ENCODE measurements around the gene AHCTF1. TPM values are rescaled to one million over a fixed set of nuclear protein-coding genes. Genes with fewer than 3 reads are reported as not detected.

Gene AHCTF1
- total RNA-seq, 1 donor from 2014 or later, result 31.3 TPM

- no peak for ATAC-seq (ENCODE audit: low read depth)
- ChIA-PET POLR2A (no interaction called here), CTCF (no interaction called here)
- Mint-ChIP-seq H3K36me3 (ENCODE audit: low read depth) (no peaks in the 10 kb centered on the region), H3K9me3 (no peaks in the 10 kb centered on the region), H3K4me1 (no peaks in the 10 kb centered on the region), H3K27ac (no peak overlapping the region), H3K4me3 (no peak overlapping the region), H3K27me3 (no peaks in the 10 kb centered on the region)
- intact Hi-C loops (cut with micrococcal nuclease), result no loop called here
- DNase-seq, result no peak
- TF ChIP-seq CTCF (IDR thresholded peaks at IDR 0.05), result no peak
Measured at GRCh38 chr1:246797157-246797556, 134.6 kb downstream of the AHCTF1 start.

DNA sequence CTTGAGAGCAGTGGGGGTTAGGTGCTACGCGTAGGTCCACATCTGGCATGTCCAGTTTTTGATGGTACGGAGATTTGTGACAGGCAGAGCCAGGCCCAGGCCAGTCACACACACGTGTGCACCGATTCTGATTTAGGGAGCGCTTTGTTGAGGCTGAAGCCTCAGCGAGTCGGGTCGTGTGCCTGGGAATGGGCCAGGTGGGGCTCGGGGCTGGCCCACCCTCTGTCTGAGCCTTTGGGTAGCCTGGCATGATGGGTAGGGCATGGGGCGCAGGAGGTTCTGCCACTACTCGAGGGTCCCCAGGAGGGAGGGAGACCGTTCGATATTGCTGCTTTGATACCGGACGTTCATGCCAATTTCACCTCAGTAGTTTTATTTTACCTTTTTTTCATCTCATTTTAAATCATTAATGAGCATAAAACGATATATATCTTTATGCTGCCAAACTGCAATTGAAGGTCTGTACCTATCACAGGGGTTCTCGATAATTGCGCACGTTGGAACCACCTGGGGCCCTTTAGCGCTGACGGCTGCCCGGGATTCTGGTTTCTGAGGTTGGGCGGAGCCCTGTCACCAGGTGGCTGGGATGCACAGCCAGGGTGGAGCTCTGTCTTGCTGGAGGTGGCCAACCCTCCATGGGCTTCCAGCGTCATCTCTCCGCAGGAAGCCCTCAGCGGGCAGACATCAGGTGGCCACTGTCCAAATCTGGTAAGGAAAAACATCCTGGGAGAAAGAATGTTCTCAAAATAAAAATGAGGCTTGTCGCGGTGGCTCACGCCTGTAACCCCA lies 135.6 kb downstream of the AHCTF1 start:
- DNase-seq, result no peak
- ChIA-PET CTCF (no interaction called here), POLR2A (no interaction called here)
- no peak for ATAC-seq (ENCODE audit: low read depth)
- TF ChIP-seq CTCF (IDR thresholded peaks at IDR 0.05), result no peak
- Mint-ChIP-seq H3K36me3 (ENCODE audit: low read depth) (no peaks in the 10 kb centered on the region), H3K27ac (no peak overlapping the region), H3K4me1 (no peaks in the 10 kb centered on the region), H3K27me3 (no peaks in the 10 kb centered on the region), H3K4me3 (no peak overlapping the region), H3K9me3 (no peaks in the 10 kb centered on the region)
- intact Hi-C loops (cut with micrococcal nuclease), result no loop called here

DNA sequence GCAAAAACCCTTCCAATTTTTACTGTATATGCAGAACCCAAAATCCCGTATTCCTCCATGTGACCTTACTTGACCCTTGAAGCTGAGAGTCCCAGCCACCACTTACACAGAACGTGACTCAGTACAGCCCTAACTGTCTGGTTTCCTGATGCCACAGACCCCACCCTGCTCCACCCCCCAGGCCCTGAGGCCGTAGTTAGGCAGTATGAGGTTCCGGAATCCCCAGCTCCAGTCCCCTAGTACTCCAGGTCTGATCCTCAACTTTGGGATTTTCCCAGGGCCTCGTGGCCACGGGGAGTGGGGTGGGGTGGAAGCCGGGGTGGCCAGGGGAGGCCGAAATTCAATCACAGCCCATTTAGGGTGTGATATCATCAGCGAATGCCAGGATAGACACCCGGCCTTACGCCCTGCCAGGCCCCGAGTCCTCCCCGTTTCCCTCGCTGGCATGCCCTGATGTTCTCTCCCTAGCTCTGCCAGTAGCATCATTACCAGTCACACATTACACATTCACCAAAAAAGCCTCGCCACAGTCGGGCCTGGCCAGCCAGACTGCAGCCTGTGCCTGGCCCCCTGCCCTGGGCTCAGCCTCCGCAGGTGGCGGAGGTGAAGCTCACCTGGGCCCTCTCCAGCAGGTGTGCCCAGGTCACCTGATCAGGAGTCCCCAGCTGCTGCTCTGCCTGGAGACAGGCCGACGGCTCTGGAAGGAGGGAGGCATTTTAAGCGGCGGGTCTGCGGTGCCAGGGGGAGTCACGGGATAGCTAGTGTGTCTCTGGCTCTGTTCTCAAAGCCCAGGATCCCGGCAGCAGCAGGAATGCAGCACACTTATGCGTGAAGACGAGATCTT lies 136.7 kb downstream of the AHCTF1 start:
- H3K9me3 Mint-ChIP-seq, result no peaks in the 10 kb centered on the region
- DNase-seq (no peak), ATAC-seq (ENCODE audit: low read depth) (no peak)
- H3K4me1 Mint-ChIP-seq, result no peaks in the 10 kb centered on the region
- peaks cover 3% of the 10 kb centered on the region for H3K27me3 Mint-ChIP-seq
- ChIA-PET CTCF (no interaction called here), POLR2A (no interaction called here)
- TF ChIP-seq CTCF (IDR thresholded peaks at IDR 0.05), result no peak
- H3K27ac Mint-ChIP-seq, result no peak overlapping the region
- H3K36me3 Mint-ChIP-seq (ENCODE audit: low read depth), result no peaks in the 10 kb centered on the region
- intact Hi-C loops (cut with micrococcal nuclease), result no loop called here
- H3K4me3 Mint-ChIP-seq, result no peak overlapping the region

DNA sequence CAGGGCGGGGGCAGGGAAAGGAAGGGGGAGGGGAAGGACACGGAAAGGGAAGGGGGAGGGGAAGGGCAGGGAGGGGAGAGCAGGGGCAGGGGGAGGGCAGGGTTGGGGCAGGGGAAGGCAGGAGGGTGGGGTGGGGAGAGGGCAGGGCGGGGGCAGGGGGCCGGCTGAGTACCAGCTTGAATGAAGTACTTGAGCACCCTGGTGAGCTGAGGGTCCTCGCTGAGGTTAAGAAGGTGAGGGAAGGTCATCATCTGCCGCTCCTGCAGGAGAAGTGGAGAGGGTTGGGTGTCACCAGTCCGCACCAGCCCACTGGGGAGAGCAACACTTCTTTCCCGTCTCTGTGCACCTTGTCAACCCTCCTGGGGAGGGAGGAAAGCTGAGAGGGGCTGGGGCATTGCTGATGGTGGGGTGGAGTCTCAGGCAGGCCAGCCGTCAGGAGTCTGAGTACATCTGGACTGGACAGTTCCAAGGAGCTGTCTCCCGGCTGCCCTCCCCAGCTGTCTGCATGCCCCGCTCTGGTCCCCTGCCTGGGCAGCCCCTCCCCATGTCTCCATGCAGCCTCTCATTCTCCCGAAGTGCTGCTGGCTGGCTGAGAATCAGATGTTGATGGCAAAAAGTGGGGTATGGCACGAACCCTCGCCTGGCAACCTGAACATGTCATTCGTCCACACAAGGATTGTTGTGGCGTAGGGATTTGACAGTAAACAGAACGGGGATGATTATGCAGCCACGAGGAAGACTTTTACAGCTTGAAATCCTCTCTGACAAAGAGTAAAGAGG lies 137.5 kb downstream of the AHCTF1 start:
- peaks cover 11% of the 10 kb centered on the region for H3K27me3 Mint-ChIP-seq
- no peak for DNase-seq
- no peak for ATAC-seq (ENCODE audit: low read depth)
- intact Hi-C loops (cut with micrococcal nuclease), result no loop called here
- H3K36me3 Mint-ChIP-seq (ENCODE audit: low read depth), result no peaks in the 10 kb centered on the region
- POLR2A ChIA-PET, result no interaction called here
- no peak overlapping the region for H3K27ac Mint-ChIP-seq
- no peak overlapping the region for H3K4me3 Mint-ChIP-seq
- H3K4me1 Mint-ChIP-seq, result peaks cover under 1% of the 10 kb centered on the region
- no peak for TF ChIP-seq CTCF (IDR thresholded peaks at IDR 0.05)
- CTCF ChIA-PET, result no interaction called here
- no peaks in the 10 kb centered on the region for H3K9me3 Mint-ChIP-seq

Data from activated B cell treated with CpG ODN at 0.5 μM for 24 hours (primary cell).